LoVo (cell line): ENCODE data around the gene PELI1.

Experiments
- DNase-seq: peaks from one replicate; pipeline ENCODE4 v3.0.0-alpha.2; 2016; ENCODE audit warnings: low spot score

The PELI1 gene

DNA sequence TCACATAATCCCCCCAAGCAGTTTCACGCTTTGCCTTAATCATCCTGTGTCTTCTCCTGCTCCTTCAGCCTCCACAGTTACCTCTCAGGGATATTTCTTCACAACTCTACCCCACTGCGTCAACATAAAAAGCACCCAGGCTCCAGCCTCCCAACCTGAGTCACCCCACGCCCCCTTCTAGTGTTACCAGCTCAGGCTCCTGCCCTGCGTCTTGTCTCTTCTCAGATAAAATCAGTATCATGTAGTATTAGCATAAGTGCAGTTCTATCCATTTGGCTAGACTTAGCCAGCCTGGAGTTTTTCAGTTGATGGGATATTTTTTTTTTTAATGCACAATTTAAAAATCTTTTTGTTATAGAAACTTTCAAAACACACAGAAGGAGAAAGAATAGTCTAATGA lies 9.6 kb upstream of the PELI1 start:
- no peak for DNase-seq

DNA sequence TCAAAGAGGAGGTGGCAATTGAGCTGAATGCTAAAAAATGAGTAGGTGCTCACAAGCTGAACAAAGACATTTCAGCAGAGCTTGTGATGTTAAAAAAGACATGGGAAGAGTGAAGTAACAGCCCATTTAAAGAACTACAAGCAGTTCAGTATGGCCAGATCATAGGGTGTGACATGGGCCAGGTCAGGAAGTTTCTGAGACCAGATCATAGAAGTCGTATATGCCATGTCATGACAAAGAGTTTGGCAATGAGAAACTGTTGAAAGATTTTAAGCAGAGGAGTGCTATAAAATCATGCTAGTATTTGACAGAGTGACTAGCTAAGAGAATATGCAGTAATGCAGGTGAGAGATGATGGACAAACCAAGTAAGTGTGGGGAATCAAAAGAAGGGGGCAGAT lies 7.3 kb upstream of the PELI1 start:
- no peak for DNase-seq

DNA sequence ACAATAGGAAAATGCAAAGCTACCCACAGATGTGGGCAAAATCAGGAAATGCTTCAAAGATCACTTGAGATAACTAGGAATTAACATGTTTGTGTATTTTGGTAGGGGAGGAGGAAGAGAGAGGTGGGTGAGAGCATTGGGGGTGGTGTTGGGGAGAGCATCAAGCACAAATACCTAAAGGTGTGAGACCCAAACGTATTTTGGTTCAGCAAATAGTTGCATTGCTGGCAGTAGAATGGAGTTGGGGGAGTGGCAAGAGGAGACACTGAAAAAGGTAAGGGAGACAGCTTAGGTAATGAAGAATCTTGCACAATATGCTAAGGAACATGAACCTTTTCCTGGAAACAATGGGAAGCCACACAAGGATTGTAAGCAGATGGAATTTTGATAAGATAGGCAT lies 1.5 kb upstream of the PELI1 start:
- DNase-seq: no peak

GRCh38 chr2:64145119-64145518 lies 899 bp upstream of the PELI1 start:
- no peak for DNase-seq

DNA sequence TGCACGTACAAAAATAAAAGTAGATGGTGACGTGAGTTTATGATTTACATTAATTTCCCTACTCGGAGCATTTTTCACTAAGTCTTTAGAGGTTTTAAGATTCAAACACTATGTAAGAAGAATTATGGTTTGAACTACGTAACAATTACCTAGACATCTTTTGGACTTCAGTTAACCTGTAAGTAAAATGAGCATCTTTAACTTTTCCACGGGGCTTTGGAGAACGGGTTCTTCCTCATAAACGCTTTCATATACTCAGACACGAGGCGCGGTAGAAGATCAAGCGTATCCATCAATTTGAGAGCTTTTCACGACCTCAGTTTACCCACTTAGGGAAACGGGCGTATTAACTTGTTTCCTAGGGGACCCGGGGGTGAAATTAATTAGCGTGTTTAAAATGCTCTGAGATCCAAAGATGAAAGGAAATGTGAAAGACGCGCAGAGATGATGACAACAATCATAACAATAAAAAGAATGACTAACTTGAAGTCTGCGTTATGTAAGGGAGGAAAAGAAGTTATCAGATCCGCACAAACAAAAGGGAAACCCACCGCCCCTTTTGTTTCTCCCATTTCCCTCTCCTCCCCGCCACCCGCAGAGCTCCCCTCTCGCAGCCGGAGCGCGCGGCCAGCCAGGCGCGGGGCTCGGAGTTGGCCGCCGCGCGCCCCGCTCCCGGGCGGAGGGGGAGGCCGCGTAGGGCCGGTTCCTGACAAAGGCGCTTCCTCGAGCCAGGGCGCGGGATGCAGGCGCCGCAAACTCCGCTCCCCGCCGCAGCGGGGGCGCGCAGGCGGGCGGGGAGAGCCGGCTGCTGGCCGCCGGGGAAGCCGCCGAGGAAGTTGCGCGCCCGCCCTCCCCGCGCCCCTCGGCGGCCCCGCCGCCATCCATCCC lies 807 bp downstream of the PELI1 start:
- peak; percentile 32 for DNase-seq

DNA sequence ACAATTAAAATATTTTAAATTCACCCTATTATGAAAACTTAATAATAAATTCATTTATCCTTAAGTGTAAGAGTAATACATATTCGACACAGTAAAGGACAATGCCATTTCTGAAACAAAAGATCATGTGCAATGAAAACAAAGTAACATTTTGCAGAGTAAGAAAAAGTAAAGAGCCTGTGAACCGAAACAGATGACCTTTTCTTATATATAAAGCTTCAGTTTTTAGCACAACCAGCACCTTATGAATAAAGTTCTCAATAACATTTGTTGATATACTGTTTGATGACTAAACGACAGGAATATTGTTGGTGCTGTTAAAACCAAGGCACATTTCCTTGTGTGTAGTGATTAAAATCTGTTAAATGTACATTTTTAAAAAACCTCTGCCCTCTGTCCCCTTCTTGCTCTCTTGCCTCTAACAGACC lies 1.5 kb downstream of the PELI1 start:
- no peak for DNase-seq

GRCh38 chr2:64141674-64142405 lies 2.4 kb downstream of the PELI1 start:
- no peak for DNase-seq

DNA sequence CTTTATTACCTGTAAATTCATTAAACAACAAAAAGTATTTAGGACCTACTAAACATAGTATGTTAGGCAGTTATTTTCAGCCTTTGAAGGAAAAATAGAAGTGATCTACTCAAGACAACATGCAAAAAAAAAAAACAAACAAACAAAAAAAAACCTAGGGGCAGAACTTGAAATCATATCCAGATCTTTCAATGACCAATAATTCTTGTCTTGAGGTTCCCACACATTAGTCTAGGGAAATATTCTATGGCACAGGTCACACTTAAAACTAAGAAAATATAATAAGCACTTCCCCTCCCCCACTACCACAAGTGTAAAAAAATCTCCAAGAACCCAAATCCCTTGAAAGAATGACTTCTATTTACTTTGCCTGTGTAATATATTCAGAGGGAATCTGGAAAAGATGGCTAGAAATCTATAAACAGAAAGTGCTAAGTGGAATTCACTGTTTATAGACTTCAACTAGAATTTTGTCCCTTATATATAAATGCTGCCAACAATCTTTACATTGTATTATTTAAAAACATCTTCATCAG lies 3.5 kb downstream of the PELI1 start:
- no peak for DNase-seq

DNA sequence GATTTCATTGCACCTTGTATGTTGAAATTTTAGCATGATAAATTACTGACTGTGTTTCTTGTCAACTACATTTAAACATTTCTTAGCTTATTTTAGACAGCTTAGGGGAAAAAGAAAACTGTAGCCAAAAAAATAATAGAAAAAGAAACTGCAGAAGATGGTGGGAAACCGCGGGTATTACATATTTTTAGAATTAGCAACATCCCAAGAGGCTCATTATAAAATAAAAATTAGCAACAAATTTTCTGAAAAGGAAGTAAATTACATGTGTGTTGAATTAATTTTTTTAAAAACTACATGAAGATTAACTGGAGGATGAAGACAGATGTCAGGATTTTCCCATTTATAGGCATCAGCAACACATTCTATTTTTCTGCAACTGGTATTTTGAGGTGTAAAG lies 4.3 kb downstream of the PELI1 start:
- DNase-seq: no peak

- DNase-seq: no peak
Observed at GRCh38 chr2:64137996-64138395, 6.2 kb downstream of the PELI1 start.

DNA sequence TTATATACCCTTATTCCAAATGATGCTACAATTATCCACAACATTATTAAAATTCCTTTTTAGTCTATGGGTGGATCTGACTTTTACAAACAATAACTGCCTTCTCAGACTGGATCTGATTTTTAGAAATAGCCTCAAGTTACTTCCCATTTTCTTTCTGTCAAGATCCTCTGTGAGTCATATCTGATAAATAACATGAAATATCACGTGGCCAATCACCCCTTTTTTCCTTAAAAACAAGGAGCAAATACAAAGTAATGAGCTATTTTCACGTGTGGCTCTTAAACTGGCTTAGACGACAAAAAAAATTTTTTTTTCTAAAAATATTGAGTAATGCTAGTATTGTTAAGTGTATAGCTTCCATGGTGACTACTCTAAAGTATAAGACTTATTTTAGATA lies 6.7 kb downstream of the PELI1 start:
- DNase-seq: no peak

DNA sequence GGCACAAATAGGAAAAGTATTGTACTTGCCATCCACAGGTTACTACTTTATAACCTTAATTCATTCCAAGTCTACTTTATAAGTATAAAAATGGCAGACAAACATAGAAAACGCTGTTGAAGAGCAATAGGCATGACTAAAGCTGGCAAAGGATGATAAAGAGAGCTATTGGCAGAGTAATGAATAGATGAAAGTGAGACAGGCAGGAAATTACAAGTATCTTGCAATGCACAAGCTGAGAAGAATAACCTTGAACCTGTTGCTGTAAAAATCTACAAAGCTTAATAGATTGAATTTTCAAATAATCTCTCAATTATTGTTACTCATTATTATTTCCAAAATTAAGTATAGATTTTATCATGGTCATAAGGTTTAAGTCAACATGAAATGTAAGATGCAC lies 8.8 kb downstream of the PELI1 start:
- no peak for DNase-seq

- DNase-seq: no peak
Observed at GRCh38 chr2:64134813-64135212, 9.4 kb downstream of the PELI1 start.

DNA sequence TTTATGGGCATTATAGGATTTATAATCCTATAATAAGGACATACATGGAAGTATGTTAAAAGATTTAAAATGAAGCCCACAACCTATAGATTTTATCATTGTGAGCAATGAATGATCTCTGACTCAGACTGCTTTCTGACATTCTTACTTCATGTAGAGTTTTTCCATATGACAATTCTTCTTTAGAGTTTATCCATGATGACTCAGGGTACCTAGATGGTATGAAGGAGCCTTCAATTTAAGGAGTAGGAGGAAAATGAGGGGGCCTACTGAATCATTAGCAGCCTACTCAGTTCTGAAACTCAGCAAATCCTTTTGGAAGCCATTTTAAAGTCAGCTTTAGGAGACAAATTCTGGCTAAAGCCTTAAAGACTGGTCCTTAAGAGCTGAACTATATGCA lies 10.4 kb downstream of the PELI1 start:
- DNase-seq: peak; percentile 29

DNA sequence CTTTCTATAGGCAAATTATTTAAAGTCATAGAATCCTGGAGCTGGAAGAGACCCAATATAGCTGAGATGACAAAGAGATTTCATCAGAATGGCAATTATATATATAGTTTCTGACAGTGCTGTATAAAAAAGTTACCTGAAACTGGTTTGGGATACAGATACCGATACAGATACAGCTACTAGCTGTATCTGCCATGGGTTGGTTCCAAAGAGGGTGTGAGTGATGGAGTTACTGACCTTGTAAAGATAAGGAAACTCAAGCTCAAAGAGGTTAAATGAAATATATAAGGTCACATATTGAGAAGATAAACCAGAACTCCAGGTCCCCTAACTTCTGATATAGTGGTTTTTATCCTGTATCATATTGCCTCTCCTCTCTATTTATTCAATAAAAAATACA lies 10.9 kb downstream of the PELI1 start:
- DNase-seq: no peak

DNA sequence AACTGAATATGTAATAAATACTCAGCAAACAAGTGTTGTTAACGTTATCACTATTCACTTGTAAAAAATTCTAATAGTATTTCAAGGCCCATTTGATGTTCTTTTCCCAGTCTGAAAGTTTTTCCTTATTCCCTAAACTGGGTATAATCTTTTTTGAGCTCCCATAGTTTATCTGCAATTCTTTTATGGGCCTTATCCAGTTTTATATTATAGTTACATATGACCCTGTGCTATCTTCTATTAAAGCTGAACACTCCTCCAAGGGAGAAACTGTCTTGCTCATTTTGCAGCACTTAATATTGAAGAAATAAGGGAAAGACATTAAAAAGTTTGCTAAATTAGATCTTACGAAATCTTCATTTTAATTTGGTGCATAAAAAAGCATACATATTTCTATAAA lies 13.9 kb downstream of the PELI1 start:
- no peak for DNase-seq

GRCh38 chr2:64128943-64129391 lies 15.3 kb downstream of the PELI1 start:
- no peak for DNase-seq

DNA sequence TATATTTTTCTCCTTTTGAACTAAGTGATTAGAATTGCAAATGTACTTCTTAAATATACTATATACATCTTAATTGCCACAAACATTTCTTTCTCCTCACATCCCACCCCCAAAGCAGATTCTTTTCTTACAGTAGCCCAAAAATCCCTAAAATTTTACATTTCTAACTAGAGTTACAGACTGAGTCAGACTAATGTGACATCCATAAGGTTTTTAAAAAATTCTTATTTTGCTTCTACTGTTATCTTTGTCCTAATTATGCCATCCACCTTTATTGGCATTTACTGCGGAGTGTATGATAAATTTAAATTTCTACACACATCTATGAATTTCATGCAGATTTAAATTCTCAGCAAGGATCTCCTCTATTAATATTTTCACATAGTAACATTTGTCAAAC lies 15.8 kb downstream of the PELI1 start:
- DNase-seq: no peak

GRCh38 chr2:64127119-64127518 lies 17.1 kb downstream of the PELI1 start:
- no peak for DNase-seq

DNA sequence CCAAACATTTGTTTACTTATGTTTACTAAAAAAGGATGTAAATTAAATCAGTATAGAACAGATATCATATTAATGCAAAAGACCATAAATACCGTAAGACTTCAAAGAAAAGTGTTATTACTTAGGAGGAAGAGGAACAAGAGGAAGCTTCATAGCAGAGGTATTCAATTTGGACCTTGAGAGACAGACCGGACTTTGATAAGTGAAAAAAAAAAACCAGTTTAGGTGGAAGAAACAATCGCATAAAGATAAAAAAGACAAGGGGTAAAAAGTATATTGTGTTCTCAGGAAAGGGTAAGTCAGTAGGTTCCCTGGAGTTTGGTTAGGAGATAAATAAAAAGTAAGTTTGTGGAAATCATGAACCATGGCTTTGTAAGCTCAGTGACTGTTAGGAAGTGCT lies 17.6 kb downstream of the PELI1 start:
- no peak for DNase-seq

DNA sequence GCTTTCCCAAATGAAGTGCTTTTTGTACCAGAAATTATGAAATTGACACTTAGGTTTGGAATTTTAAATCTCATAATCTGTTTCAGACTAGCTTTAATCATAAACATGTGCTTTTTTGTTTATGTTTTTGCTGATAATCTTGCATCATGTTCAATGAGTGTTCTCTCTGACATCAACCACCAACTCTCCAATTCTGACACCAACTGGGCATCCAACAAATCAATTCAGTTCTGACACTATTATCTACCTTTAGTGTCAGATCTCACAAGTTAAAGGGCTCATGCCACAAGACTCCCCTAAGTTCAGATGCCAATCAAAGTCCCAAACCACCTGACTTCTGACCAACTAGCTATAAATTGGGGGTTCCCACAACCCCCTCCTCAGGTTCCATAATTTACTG lies 19.6 kb downstream of the PELI1 start:
- DNase-seq: no peak

DNA sequence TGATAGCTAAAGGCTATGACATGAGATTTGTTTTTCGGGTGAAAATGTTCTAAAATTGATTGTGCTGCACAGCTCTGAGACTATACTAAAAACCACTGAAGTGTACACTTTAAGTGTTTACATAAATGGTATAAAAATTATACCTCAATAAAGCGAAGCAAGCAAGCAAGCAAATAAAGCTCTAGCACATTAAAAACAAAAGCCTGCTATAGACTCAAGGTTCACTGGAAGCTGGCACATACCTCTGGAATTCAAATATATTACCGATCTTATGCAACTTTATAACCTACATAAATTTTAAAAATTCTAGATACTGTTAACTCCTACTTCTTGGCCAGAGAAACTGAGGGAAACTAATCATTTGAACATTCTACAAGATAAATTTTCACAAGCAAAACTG lies 20.1 kb downstream of the PELI1 start:
- no peak for DNase-seq

GRCh38 chr2:64123740-64124139 lies 20.5 kb downstream of the PELI1 start:
- DNase-seq: no peak
